Measurements from ENCODE around the gene UBE2H.

UBE2H gene

GRCh38 chr7:129832701-129833227, 120.0 kb downstream of the UBE2H start:
- TF ChIP-seq, protein P1, sequence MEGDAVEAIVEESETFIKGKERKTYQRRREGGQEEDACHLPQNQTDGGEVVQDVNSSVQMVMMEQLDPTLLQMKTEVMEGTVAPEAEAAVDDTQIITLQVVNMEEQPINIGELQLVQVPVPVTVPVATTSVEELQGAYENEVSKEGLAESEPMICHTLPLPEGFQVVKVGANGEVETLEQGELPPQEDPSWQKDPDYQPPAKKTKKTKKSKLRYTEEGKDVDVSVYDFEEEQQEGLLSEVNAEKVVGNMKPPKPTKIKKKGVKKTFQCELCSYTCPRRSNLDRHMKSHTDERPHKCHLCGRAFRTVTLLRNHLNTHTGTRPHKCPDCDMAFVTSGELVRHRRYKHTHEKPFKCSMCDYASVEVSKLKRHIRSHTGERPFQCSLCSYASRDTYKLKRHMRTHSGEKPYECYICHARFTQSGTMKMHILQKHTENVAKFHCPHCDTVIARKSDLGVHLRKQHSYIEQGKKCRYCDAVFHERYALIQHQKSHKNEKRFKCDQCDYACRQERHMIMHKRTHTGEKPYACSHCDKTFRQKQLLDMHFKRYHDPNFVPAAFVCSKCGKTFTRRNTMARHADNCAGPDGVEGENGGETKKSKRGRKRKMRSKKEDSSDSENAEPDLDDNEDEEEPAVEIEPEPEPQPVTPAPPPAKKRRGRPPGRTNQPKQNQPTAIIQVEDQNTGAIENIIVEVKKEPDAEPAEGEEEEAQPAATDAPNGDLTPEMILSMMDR (IDR thresholded peaks at IDR 0.05; ENCODE audit: low read depth, low read length, missing control alignments) = no peak
- no peak for DNase-seq (ENCODE audit: extremely low read depth, low read depth)
- H3K4me3 ChIP-seq (replicated peaks; ENCODE audit: low read depth, low read length) = no peak overlapping the region

- no peak overlapping the region for H3K4me3 ChIP-seq (replicated peaks; ENCODE audit: low read depth, low read length)
- no peak for DNase-seq (ENCODE audit: extremely low read depth, low read depth)
- TF ChIP-seq, protein P1 (IDR thresholded peaks at IDR 0.05; ENCODE audit: low read depth, low read length, missing control alignments) = no peak
Measured at GRCh38 chr7:129832282-129832681, 120.5 kb downstream of the UBE2H start.

DNA sequence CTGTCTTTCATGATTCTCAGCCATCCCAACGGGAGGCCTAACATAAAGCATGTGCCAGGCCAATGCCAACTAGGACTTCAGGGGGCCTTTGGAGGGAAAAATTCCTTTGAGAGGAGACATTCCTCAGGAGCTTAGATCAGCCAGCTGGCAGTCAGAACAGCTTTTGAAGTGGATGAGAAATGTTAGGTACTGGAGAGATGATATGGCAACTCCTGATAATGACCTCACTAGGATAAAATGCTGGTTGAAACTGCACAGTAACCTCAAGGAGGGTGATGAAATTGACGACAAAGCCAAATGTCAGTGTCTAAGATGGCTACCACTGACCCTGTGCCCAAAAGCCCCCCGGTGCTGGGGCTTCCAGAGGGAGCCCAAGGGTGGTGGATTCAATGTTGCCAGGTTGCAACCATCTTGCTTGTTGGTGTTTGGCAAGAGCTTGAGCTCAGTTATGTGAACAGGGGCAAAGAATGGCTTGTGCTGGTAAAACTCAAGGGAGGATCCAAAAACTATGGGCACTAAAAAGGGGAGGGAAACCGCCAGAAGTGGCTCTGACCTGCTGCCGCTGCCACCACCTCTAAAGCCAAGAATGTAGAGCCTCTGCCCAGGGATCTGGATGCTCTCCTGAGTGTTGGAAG, 121.2 kb downstream of the UBE2H start:
- DNase-seq (ENCODE audit: extremely low read depth, low read depth) = no peak

GRCh38 chr7:129830949-129831348, 121.8 kb downstream of the UBE2H start:
- no peak overlapping the region for H3K4me3 ChIP-seq (replicated peaks; ENCODE audit: low read depth, low read length)
- TF ChIP-seq, protein P1 (IDR thresholded peaks at IDR 0.05; ENCODE audit: low read depth, low read length, missing control alignments) = no peak
- DNase-seq (ENCODE audit: extremely low read depth, low read depth) = no peak

More for the DNA sequence above, 121.2 kb downstream of the UBE2H start:
- no peak overlapping the region for H3K4me3 ChIP-seq (replicated peaks; ENCODE audit: low read depth, low read length)
- TF ChIP-seq, protein P1 (IDR thresholded peaks at IDR 0.05; ENCODE audit: low read depth, low read length, missing control alignments) = no peak

DNA sequence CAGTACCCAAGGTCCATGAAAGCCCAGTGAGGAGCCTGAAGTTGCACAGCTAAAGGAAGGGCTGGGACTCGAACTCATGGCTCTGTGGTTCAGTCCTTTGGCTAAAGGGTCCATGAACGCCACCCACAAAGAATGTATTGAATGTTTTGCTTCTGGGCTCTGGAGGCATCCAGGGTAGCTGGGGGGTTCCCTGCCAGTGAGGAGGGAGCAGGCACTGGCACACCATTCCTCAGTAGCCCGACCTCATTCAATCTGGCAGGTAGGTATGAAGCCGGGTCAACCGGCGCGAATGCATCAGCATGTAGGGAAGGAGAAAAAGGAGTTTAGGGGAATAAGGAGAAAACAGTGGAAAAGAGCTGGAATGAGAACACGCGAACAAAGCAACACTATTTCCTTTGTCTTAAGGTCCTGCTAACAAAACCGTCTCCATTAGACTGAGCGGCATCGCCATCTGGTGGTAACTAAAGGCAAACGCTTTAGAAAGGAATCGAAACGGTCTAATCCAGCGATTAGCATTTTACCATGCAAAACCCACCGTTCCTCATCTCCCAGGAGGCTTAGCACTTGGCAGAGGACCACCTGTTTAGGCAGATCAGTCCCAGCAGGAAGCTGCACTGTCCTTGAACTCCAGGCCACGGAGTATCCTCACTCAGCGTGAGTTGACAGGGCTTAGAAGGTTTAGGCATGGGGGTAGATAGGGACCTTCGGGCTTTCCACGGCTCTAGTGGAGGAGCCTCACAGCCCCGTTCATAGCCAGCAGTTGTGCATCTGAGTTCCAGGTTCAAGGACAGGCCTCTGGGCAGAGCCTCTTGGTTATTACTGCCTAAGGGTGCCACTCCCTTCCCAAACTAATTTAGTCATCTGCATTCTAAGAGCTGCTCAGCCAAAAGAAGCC, 122.8 kb downstream of the UBE2H start:
- H3K4me3 ChIP-seq (replicated peaks; ENCODE audit: low read depth, low read length) = no peak overlapping the region

DNA sequence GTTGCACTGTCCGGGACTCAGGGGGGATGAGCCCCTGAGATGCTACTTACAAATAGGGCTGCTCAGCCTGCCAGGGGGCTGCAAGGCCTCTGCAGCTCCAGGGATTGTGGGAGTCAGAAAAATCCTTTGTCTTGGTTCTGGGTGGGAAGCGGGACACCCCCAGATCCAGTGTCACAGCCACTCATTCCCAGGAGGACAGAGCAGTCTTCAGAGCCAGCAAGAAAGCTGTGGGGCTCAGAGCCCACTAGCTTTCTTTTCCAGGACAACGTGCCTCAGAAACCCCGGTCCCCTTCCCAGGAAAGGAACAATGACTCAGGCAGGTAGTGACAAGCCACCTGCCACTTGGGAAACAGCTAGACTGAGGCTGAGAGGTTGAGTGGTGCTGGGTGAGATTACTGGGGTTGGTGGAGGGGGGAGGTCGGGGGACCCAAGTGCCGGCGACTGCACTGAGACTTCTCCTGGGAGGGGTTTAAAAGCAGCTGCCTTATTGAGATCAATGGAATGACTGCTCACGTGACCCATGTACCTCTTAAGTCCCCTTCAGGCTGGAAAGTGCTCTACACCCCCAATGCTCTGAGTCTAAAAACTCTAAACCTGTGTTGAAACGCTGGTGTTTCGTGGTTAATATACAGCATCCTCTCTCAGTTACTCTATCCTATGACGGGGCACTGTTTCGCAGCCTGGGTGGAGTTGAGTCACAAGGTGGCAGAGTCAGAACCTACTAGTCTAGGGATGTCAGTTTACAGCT, 123.6 kb downstream of the UBE2H start:
- DNase-seq (ENCODE audit: extremely low read depth, low read depth) = no peak
- TF ChIP-seq, protein P1 (IDR thresholded peaks at IDR 0.05; ENCODE audit: low read depth, low read length, missing control alignments) = no peak
- no peak overlapping the region for H3K4me3 ChIP-seq (replicated peaks; ENCODE audit: low read depth, low read length)

More for the DNA sequence above, 122.8 kb downstream of the UBE2H start:
- DNase-seq (ENCODE audit: extremely low read depth, low read depth) = peak; percentile 77
- TF ChIP-seq, protein P1 (IDR thresholded peaks at IDR 0.05; ENCODE audit: low read depth, low read length, missing control alignments) = peak; percentile 84

Measured in HFF-Myc (cell line).